ENCODE data around the gene HCN4. TPM values are rescaled to one million over a fixed set of nuclear protein-coding genes. Genes with fewer than 3 reads are reported as not detected.

The HCN4 gene
- total RNA-seq, 3 donors from 2014 or later (not counting 1 experiment from before 2014, with no cell fraction given), result not detected

GRCh38 chr15:73329501-73330200 lies 39.1 kb downstream of the HCN4 start:
- Histone ChIP-seq H3K9me3 (ENCODE audit: control insufficient read depth, insufficient read depth, low read length) (no peaks in the 10 kb centered on the region), H3K4me1 (ENCODE audit: control insufficient read depth, insufficient read depth, low read length) (peaks cover 3% of the 10 kb centered on the region), H3K4me3 (ENCODE audit: low read length) (no peak overlapping the region), H3K27me3 (ENCODE audit: control insufficient read depth, insufficient read depth, low read length) (no peaks in the 10 kb centered on the region), H3K27ac (ENCODE audit: low read length) (no peak overlapping the region), H3K36me3 (ENCODE audit: control insufficient read depth, insufficient read depth, low read length) (no peaks in the 10 kb centered on the region)
- H3K36me3 Mint-ChIP-seq, result no peaks in the 10 kb centered on the region
- intact Hi-C loops (cut with micrococcal nuclease), result no loop called here
- 83% methylated on average over 20 of the region's 21 CpGs for WGBS (ENCODE audit: insufficient coverage)
- no peak overlapping the region for H3K4me3 Mint-ChIP-seq
- no peak overlapping the region for H3K27ac Mint-ChIP-seq
- H3K9me3 Mint-ChIP-seq, result no peaks in the 10 kb centered on the region
- peaks cover 0 to 9% of the 10 kb centered on the region in 2 donors for H3K27me3 Mint-ChIP-seq (ENCODE audit: low read depth in 2 of 2)
- TF ChIP-seq CTCF (IDR thresholded peaks at IDR 0.05), result no peak
- ATAC-seq (no peak), DNase-seq (no peak)
- H3K4me1 Mint-ChIP-seq, result peaks cover 0 to 13% of the 10 kb centered on the region in 2 donors

- H3K27me3 ChIP-seq (ENCODE audit: control insufficient read depth, insufficient read depth, low read length), result no peaks in the 10 kb centered on the region
- WGBS (ENCODE audit: insufficient coverage), result 81% methylated on average over 10 of the region's 10 CpGs
- no peaks in the 10 kb centered on the region for H3K9me3 Mint-ChIP-seq
- TF ChIP-seq CTCF (IDR thresholded peaks at IDR 0.05), result no peak
- H3K4me1 Mint-ChIP-seq, result peaks cover 0 to 13% of the 10 kb centered on the region in 2 donors
- H3K27ac Mint-ChIP-seq, result peak overlapping the region in 1 of 2 donors; percentile 25
- H3K4me3 Mint-ChIP-seq, result no peak overlapping the region
- no peaks in the 10 kb centered on the region for H3K36me3 ChIP-seq (ENCODE audit: control insufficient read depth, insufficient read depth, low read length)
- H3K9me3 ChIP-seq (ENCODE audit: control insufficient read depth, insufficient read depth, low read length), result no peaks in the 10 kb centered on the region
- H3K4me3 ChIP-seq (ENCODE audit: low read length), result no peak overlapping the region
- no peaks in the 10 kb centered on the region for H3K36me3 Mint-ChIP-seq
- peaks cover 0 to 9% of the 10 kb centered on the region in 2 donors for H3K27me3 Mint-ChIP-seq (ENCODE audit: low read depth in 2 of 2)
- DNase-seq, result no peak
- intact Hi-C loops (cut with micrococcal nuclease), result no loop called here
- no peak overlapping the region for H3K27ac ChIP-seq (ENCODE audit: low read length)
- ATAC-seq, result no peak
- peaks cover 3% of the 10 kb centered on the region for H3K4me1 ChIP-seq (ENCODE audit: control insufficient read depth, insufficient read depth, low read length)
These were observed 39.8 kb downstream of the HCN4 start for GRCh38 chr15:73328981-73329380.

GRCh38 chr15:73328149-73328820 lies 40.5 kb downstream of the HCN4 start:
- peak overlapping the region in 1 of 2 donors; percentile 25 for H3K27ac Mint-ChIP-seq
- no peaks in the 10 kb centered on the region for H3K9me3 Mint-ChIP-seq
- no peak overlapping the region for H3K4me3 Mint-ChIP-seq
- intact Hi-C loops (cut with micrococcal nuclease), result no loop called here
- Histone ChIP-seq H3K9me3 (ENCODE audit: control insufficient read depth, insufficient read depth, low read length) (no peaks in the 10 kb centered on the region), H3K4me3 (ENCODE audit: low read length) (no peak overlapping the region), H3K36me3 (ENCODE audit: control insufficient read depth, insufficient read depth, low read length) (no peaks in the 10 kb centered on the region), H3K27ac (ENCODE audit: low read length) (no peak overlapping the region), H3K27me3 (ENCODE audit: control insufficient read depth, insufficient read depth, low read length) (no peaks in the 10 kb centered on the region), H3K4me1 (ENCODE audit: control insufficient read depth, insufficient read depth, low read length) (peaks cover 3% of the 10 kb centered on the region)
- 78% methylated on average over 12 of the region's 12 CpGs for WGBS (ENCODE audit: insufficient coverage)
- no peaks in the 10 kb centered on the region for H3K36me3 Mint-ChIP-seq
- H3K4me1 Mint-ChIP-seq, result peaks cover 0 to 13% of the 10 kb centered on the region in 2 donors
- no peak for TF ChIP-seq CTCF (IDR thresholded peaks at IDR 0.05)
- DNase-seq (no peak), ATAC-seq (no peak)
- H3K27me3 Mint-ChIP-seq (ENCODE audit: low read depth in 2 of 2), result peaks cover 0 to 9% of the 10 kb centered on the region in 2 donors

Data from natural killer cell (primary cell).